ENCODE data around the gene FAM186B.
A peak's percentile ranks its signal among the peaks of the same experiment; 100 is the strongest.

The FAM186B gene

DNA sequence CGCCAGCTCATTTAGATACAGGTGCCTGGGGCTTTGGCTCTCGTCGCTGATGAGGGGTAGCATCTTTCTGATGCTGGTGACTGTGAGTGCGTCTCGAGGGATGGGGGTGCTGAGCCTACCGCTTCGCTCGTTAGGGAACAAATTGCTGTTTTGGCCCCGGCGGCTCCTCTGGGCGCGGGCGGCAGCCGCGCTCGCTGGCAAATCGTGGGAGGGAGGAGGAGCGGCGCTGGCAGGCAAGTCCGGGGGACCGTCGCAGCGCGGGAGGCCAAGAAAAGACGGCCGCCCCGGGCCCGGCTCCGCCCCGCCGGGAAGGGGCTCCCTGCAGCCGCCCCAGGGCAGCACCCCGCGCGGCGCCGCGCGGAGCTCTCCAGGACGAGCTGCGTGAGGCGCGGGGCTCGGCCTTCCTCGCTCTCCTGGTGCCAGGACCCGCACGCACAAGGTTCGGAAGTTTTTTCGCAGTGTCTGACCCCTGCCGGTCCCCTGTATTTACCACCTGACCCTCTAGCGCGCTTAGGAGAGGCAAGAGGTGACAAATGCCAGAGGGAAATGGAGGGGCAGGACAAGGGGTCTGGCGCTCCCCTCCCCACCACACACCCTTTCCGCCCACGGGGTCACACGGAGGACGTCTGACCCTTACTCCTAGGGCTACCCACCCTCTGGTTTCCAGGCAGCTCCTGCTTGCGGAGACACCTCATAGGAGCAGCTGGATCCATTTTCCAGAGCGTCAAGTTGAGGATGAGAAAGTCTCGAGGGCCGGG lies 67.5 kb downstream of the FAM186B start:
- peak; percentile 12 for DNase-seq (ENCODE audit: low spot score)

All from CD4-positive, alpha-beta T cell treated with Interleukin-2 at 100 ng/mL for 4 hours (primary cell).